Measurements from ENCODE around the gene ZDHHC14. TPM values are rescaled to one million over a fixed set of nuclear protein-coding genes. Genes with fewer than 3 reads are reported as not detected.
A peak's percentile ranks its signal among the peaks of the same experiment; 100 is the strongest.

Gene ZDHHC14
- polyA plus RNA-seq, 1 donor (not counting 4 experiments of a cell fraction or from before 2014, with no cell fraction given), result 6.4 TPM

GRCh38 chr6:157713451-157714152 is 332.6 kb downstream of the ZDHHC14 start:
- Histone ChIP-seq H4K20me1 (ENCODE audit: control insufficient read depth, extremely low read depth, insufficient read depth, low read length) (no peaks in the 10 kb centered on the region), H3K27me3 (ENCODE audit: control insufficient read depth, extremely low read depth, insufficient read depth, low read length) (no peaks in the 10 kb centered on the region), H3K4me3 (ENCODE audit: control insufficient read depth in 2 of 3, extremely low read depth in 1 of 3, insufficient read depth in 2 of 3, low read depth in 1 of 3, low read length in 3 of 3) (no peak overlapping the region), H3K27ac (ENCODE audit: control insufficient read depth, insufficient read depth, low read length) (no peak overlapping the region), H3K9ac (ENCODE audit: control insufficient read depth, extremely low read depth, insufficient read depth, low read length) (no peak overlapping the region), H3K9me3 (ENCODE audit: control insufficient read depth, low read depth, low read length) (no peaks in the 10 kb centered on the region), H3K4me1 (ENCODE audit: control insufficient read depth, extremely low read depth, insufficient read depth, low read length) (no peaks in the 10 kb centered on the region), H2AFZ (ENCODE audit: control insufficient read depth, low read length) (no peak overlapping the region), H3K4me2 (ENCODE audit: control insufficient read depth, extremely low read depth, insufficient read depth, low read depth, low read length) (no peak overlapping the region), H3K36me3 (ENCODE audit: control insufficient read depth in 2 of 2, extremely low read depth in 1 of 2, insufficient read depth in 2 of 2, low read length in 2 of 2) (no peaks in the 10 kb centered on the region), H3K79me2 (ENCODE audit: control insufficient read depth, insufficient read depth, low read length) (no peaks in the 10 kb centered on the region), H3K9me1 (ENCODE audit: control insufficient read depth, extremely low read depth, insufficient read depth, low read length) (no peaks in the 10 kb centered on the region)
- FAIRE-seq (no peak), DNase-seq (ENCODE audit: low read depth, low spot score) (no peak)
- dilution Hi-C loops (cut with MboI; ENCODE audit: extremely low pct_ligation_motif_present, low sequenced_read_pairs), result no loop called here
- no peak for TF ChIP-seq EZH2 (IDR thresholded peaks at IDR 0.05; ENCODE audit: low read length)
- TF ChIP-seq, protein P1, sequence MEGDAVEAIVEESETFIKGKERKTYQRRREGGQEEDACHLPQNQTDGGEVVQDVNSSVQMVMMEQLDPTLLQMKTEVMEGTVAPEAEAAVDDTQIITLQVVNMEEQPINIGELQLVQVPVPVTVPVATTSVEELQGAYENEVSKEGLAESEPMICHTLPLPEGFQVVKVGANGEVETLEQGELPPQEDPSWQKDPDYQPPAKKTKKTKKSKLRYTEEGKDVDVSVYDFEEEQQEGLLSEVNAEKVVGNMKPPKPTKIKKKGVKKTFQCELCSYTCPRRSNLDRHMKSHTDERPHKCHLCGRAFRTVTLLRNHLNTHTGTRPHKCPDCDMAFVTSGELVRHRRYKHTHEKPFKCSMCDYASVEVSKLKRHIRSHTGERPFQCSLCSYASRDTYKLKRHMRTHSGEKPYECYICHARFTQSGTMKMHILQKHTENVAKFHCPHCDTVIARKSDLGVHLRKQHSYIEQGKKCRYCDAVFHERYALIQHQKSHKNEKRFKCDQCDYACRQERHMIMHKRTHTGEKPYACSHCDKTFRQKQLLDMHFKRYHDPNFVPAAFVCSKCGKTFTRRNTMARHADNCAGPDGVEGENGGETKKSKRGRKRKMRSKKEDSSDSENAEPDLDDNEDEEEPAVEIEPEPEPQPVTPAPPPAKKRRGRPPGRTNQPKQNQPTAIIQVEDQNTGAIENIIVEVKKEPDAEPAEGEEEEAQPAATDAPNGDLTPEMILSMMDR (optimal IDR thresholded peaks at IDR 0.05 in 1 of 3, IDR thresholded peaks at IDR 0.05 in 1 of 3, conservative IDR thresholded peaks at IDR 0.05 in 1 of 3; ENCODE audit: extremely low read depth in 1 of 3, insufficient read depth in 2 of 3, low read length in 3 of 3), result no peak

- Histone ChIP-seq H3K4me2 (ENCODE audit: control insufficient read depth, extremely low read depth, insufficient read depth, low read depth, low read length) (no peak overlapping the region), H3K27ac (ENCODE audit: control insufficient read depth, insufficient read depth, low read length) (no peak overlapping the region), H3K4me1 (ENCODE audit: control insufficient read depth, extremely low read depth, insufficient read depth, low read length) (peaks cover 2% of the 10 kb centered on the region), H3K9ac (ENCODE audit: control insufficient read depth, extremely low read depth, insufficient read depth, low read length) (no peak overlapping the region), H3K79me2 (ENCODE audit: control insufficient read depth, insufficient read depth, low read length) (no peaks in the 10 kb centered on the region), H3K36me3 (ENCODE audit: control insufficient read depth in 2 of 2, extremely low read depth in 1 of 2, insufficient read depth in 2 of 2, low read length in 2 of 2) (no peaks in the 10 kb centered on the region), H3K9me1 (ENCODE audit: control insufficient read depth, extremely low read depth, insufficient read depth, low read length) (no peaks in the 10 kb centered on the region), H3K27me3 (ENCODE audit: control insufficient read depth, extremely low read depth, insufficient read depth, low read length) (no peaks in the 10 kb centered on the region), H3K9me3 (ENCODE audit: control insufficient read depth, low read depth, low read length) (no peaks in the 10 kb centered on the region), H2AFZ (ENCODE audit: control insufficient read depth, low read length) (no peak overlapping the region), H4K20me1 (ENCODE audit: control insufficient read depth, extremely low read depth, insufficient read depth, low read length) (no peaks in the 10 kb centered on the region), H3K4me3 (ENCODE audit: control insufficient read depth in 2 of 3, extremely low read depth in 1 of 3, insufficient read depth in 2 of 3, low read depth in 1 of 3, low read length in 3 of 3) (no peak overlapping the region)
- TF ChIP-seq EZH2 (IDR thresholded peaks at IDR 0.05; ENCODE audit: low read length), result no peak
- TF ChIP-seq, protein P1 (optimal IDR thresholded peaks at IDR 0.05 in 1 of 3, IDR thresholded peaks at IDR 0.05 in 1 of 3, conservative IDR thresholded peaks at IDR 0.05 in 1 of 3; ENCODE audit: extremely low read depth in 1 of 3, insufficient read depth in 2 of 3, low read length in 3 of 3), result peak in 1 of 3 experiments; percentile 19
- dilution Hi-C loops (cut with MboI; ENCODE audit: extremely low pct_ligation_motif_present, low sequenced_read_pairs), result no loop called here
- DNase-seq (ENCODE audit: low read depth, low spot score) (no peak), FAIRE-seq (no peak)
Measured at GRCh38 chr6:157714153-157714490, 333.1 kb downstream of the ZDHHC14 start.
